Activated B cell treated with CpG ODN at 0.5 μM for 24 hours (primary cell): ENCODE measurements around the gene TCF4. TPM values are rescaled to one million over a fixed set of nuclear protein-coding genes. Genes with fewer than 3 reads are reported as not detected.

ENCODE experiments used
- ATAC-seq: fragments of 200-7000 bp; cut with Tn5 transposase; one replicate; pipeline ENCODE4 v1.10.0; 2021; ENCODE audit warnings: low read depth, mild to moderate bottlenecking, moderate library complexity
- CTCF ChIA-PET: fragments of 350-600 bp; sonication (Branson Sonifier 250); formaldehyde crosslinking; loops from one replicate; lab custom pipeline; 2021; ENCODE audit warnings: antibody characterized with exemption; lab: Charles Lee
- POLR2A ChIA-PET: fragments of 350-600 bp; sonication (Branson Sonifier 250); formaldehyde crosslinking; loops from one replicate; lab custom pipeline; 2021; ENCODE audit warnings: antibody characterized with exemption; lab: Charles Lee
- DNase-seq: peaks from one replicate; pipeline ENCODE4 v3.0.0; 2022
- H3K27ac Mint-ChIP-seq: one replicate; pipeline ENCODE4 v1.8.0; 2020; ENCODE audit warnings: mixed read lengths
- H3K27me3 Mint-ChIP-seq: one replicate; pipeline ENCODE4 v1.8.0; 2021; ENCODE audit warnings: mixed read lengths
- H3K36me3 Mint-ChIP-seq: one replicate; pipeline ENCODE4 v1.8.0; 2021; ENCODE audit warnings: low read depth, mixed read lengths
- H3K4me1 Mint-ChIP-seq: one replicate; pipeline ENCODE4 v1.8.0; 2021; ENCODE audit warnings: mixed read lengths
- H3K4me3 Mint-ChIP-seq: one replicate; pipeline ENCODE4 v1.8.0; 2020; ENCODE audit warnings: mild to moderate bottlenecking, mixed read lengths
- H3K9me3 Mint-ChIP-seq: one replicate; pipeline ENCODE4 v1.8.0; 2020; ENCODE audit warnings: mixed read lengths
- intact Hi-C: fragments of 100-400 bp; cut with micrococcal nuclease; formaldehyde crosslinking; loops from one replicate; pipeline ENCODE4 v1.15.1; 2024
- total RNA-seq: library from RNA; stranded (reverse); gene quantifications from 2 replicates; pipeline ENCODE4 v1.2.3, GENCODE V29; 2022
- TF ChIP-seq, protein P1 (sequence below): fragments of 200-600 bp; IDR thresholded peaks from one replicate; pipeline ENCODE4 v1.8.0; 2022; ENCODE audit warnings: antibody characterized with exemption, mild to moderate bottlenecking

TCF4 gene
- total RNA-seq, 1 donor from 2014 or later: 270 TPM

DNA sequence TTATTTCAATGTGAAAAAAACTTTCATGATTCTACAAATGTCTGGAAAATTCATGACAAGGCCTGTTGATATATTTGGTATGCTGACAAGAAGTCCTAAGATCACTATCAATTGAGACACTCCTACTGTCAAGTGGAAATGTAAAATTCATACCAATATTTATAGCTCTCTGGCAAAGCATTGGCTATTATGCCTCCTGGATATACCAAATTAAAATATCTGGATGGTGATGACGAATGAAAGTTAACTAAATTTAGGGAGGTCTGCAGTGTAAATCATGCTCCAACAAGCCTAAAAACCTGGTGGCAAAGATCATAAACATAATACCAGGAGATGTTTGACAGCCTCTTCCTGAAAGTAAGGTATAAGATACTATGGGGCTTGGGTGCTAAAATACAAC, 41.1 kb upstream of the TCF4 start:
- Mint-ChIP-seq H3K9me3 (no peaks in the 10 kb centered on the region), H3K36me3 (no peaks in the 10 kb centered on the region), H3K27ac (no peak overlapping the region), H3K4me3 (no peak overlapping the region), H3K4me1 (no peaks in the 10 kb centered on the region), H3K27me3 (no peaks in the 10 kb centered on the region)
- intact Hi-C loops: no loop called here
- ChIA-PET POLR2A (no interaction called here), CTCF (no interaction called here)
- ATAC-seq (no peak), DNase-seq (no peak)
- TF ChIP-seq, protein P1, sequence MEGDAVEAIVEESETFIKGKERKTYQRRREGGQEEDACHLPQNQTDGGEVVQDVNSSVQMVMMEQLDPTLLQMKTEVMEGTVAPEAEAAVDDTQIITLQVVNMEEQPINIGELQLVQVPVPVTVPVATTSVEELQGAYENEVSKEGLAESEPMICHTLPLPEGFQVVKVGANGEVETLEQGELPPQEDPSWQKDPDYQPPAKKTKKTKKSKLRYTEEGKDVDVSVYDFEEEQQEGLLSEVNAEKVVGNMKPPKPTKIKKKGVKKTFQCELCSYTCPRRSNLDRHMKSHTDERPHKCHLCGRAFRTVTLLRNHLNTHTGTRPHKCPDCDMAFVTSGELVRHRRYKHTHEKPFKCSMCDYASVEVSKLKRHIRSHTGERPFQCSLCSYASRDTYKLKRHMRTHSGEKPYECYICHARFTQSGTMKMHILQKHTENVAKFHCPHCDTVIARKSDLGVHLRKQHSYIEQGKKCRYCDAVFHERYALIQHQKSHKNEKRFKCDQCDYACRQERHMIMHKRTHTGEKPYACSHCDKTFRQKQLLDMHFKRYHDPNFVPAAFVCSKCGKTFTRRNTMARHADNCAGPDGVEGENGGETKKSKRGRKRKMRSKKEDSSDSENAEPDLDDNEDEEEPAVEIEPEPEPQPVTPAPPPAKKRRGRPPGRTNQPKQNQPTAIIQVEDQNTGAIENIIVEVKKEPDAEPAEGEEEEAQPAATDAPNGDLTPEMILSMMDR: no peak

DNA sequence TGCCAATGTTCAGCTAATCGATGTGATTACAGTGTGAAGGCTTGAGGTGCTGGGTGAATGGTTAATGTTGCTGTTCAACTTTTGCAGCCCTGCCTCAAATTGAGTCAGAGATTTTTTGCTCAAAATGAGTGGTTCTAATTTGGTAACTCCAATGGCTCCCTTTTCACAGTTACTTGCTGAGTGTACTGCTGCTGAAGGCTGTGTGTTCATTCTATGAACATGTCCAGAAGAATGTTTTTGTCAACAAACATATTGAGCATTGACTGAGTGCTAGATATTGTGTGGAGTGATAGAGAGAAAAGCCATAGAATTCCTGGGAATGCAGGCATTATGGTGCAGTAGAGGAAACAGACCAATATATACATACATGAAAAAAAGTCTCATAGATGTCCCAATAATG, 39.0 kb upstream of the TCF4 start:
- ATAC-seq (no peak), DNase-seq (no peak)
- H3K36me3 Mint-ChIP-seq: no peaks in the 10 kb centered on the region
- no peaks in the 10 kb centered on the region for H3K4me1 Mint-ChIP-seq
- TF ChIP-seq, protein P1: no peak
- intact Hi-C loops: no loop called here
- ChIA-PET POLR2A (no interaction called here), CTCF (no interaction called here)
- H3K9me3 Mint-ChIP-seq: no peaks in the 10 kb centered on the region
- H3K4me3 Mint-ChIP-seq: no peak overlapping the region
- no peaks in the 10 kb centered on the region for H3K27me3 Mint-ChIP-seq
- H3K27ac Mint-ChIP-seq: no peak overlapping the region

DNA sequence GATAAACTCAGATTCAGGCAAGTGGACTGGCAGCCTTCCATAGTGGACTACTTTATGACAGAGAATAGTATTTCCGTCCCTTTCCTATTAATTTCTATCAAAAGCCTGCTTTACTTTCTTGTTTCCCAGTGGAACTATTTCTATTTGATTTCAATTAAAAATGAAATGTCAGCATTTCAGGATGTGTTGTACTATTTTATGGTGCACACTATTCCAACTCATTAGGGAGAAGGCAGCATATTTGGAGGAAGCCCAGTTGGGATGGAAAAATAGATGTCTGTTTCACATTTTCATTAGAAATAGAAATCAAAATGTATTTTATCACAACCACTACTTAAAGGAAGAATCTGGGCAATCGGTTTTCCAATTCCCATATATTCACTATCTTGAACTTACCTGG, 37.9 kb upstream of the TCF4 start:
- TF ChIP-seq, protein P1: no peak
- no peaks in the 10 kb centered on the region for H3K4me1 Mint-ChIP-seq
- H3K36me3 Mint-ChIP-seq: no peaks in the 10 kb centered on the region
- intact Hi-C loops: no loop called here
- DNase-seq: no peak
- POLR2A ChIA-PET: no interaction called here
- H3K27ac Mint-ChIP-seq: no peak overlapping the region
- no peaks in the 10 kb centered on the region for H3K9me3 Mint-ChIP-seq
- CTCF ChIA-PET: no interaction called here
- no peak for ATAC-seq
- H3K4me3 Mint-ChIP-seq: no peak overlapping the region
- no peaks in the 10 kb centered on the region for H3K27me3 Mint-ChIP-seq

DNA sequence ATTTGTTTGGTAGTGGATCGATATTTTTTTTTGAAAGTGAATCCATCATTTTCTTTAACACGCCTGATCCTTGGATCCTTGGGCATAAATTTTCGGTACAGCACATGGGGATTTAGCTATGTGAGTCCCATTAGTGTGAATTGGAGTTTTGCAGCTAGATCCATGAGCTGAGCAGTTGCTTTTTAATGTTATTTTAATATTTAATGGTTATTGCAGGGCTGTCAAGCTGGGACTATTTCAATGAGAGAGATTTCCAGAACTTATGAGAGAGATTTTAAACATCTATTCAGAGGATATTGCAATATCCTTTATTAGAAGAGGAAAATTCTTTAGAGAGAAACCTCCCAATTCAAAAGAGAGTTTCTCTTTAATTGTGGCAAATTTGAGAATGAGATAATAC, 35.6 kb upstream of the TCF4 start:
- ChIA-PET CTCF (no interaction called here), POLR2A (no interaction called here)
- intact Hi-C loops: no loop called here
- H3K4me1 Mint-ChIP-seq: no peaks in the 10 kb centered on the region
- H3K36me3 Mint-ChIP-seq: no peaks in the 10 kb centered on the region
- TF ChIP-seq, protein P1: no peak
- H3K27me3 Mint-ChIP-seq: no peaks in the 10 kb centered on the region
- DNase-seq (no peak), ATAC-seq (no peak)
- no peak overlapping the region for H3K27ac Mint-ChIP-seq
- H3K9me3 Mint-ChIP-seq: no peaks in the 10 kb centered on the region
- no peak overlapping the region for H3K4me3 Mint-ChIP-seq

DNA sequence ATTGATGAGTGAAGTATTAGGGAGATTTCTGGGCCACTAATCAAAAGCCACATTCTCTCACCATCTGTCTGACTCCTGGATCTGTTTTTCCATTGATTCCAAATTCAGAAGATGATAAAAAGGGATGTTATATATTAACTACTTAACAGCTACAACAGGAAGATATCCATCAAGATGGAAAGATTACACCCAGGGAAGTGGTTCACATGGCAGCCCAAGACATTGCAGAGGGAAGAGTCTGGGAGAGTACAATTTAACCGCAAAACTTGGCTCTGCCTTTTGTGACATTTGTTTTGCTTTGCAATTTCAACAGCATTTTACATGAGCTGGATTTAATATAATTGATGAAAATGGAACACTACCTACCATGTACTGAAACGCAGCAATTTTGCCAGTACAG, 22.5 kb upstream of the TCF4 start:
- DNase-seq: no peak
- TF ChIP-seq, protein P1: no peak
- POLR2A ChIA-PET: no interaction called here
- no peaks in the 10 kb centered on the region for H3K27me3 Mint-ChIP-seq
- peaks cover 20% of the 10 kb centered on the region for H3K4me1 Mint-ChIP-seq
- intact Hi-C loops: loop anchor here (5.0 kb wide), 1 partner anchor 1027 kb away; the partner anchor contains the start of gene TXNL1
- H3K36me3 Mint-ChIP-seq: no peaks in the 10 kb centered on the region
- H3K4me3 Mint-ChIP-seq: no peak overlapping the region
- ATAC-seq: no peak
- CTCF ChIA-PET: no interaction called here
- H3K9me3 Mint-ChIP-seq: peaks cover 6% of the 10 kb centered on the region
- H3K27ac Mint-ChIP-seq: no peak overlapping the region
